ENCODE measurements around the gene SELENOP.

Gene SELENOP

GRCh38 chr5:42784132-42784531 lies 27.6 kb downstream of the SELENOP start:
- H3K27ac Mint-ChIP-seq, result no peak overlapping the region
- H3K36me3 Mint-ChIP-seq, result no peaks in the 10 kb centered on the region
- peaks cover 12% of the 10 kb centered on the region for H3K9me3 Mint-ChIP-seq
- DNase-seq (ENCODE audit: low spot score in 2 of 2) (no peak), ATAC-seq (no peak)
- H3K4me1 Mint-ChIP-seq, result no peaks in the 10 kb centered on the region
- no peak overlapping the region for H3K4me3 Mint-ChIP-seq

- no peak for ATAC-seq
- Mint-ChIP-seq H3K4me1 (peaks cover 6% of the 10 kb centered on the region), H3K36me3 (no peaks in the 10 kb centered on the region), H3K27ac (no peak overlapping the region), H3K9me3 (peaks cover 4% of the 10 kb centered on the region), H3K4me3 (no peak overlapping the region)
- DNase-seq (ENCODE audit: low spot score in 2 of 2), result no peak
Measured at GRCh38 chr5:42781584-42781983, 30.1 kb downstream of the SELENOP start.

- Mint-ChIP-seq H3K4me3 (no peak overlapping the region), H3K27ac (no peak overlapping the region), H3K9me3 (no peaks in the 10 kb centered on the region), H3K4me1 (peaks cover 6% of the 10 kb centered on the region), H3K36me3 (no peaks in the 10 kb centered on the region)
- DNase-seq (ENCODE audit: low spot score in 2 of 2), result no peak
- no peak for ATAC-seq
Measured at GRCh38 chr5:42779083-42779482, 32.6 kb downstream of the SELENOP start.

GRCh38 chr5:42772265-42772993 lies 39.3 kb downstream of the SELENOP start:
- H3K4me3 Mint-ChIP-seq, result no peak overlapping the region
- ATAC-seq (no peak), DNase-seq (ENCODE audit: low spot score in 2 of 2) (no peak)
- H3K36me3 Mint-ChIP-seq, result peaks cover 16% of the 10 kb centered on the region
- no peaks in the 10 kb centered on the region for H3K9me3 Mint-ChIP-seq
- H3K4me1 Mint-ChIP-seq, result no peaks in the 10 kb centered on the region
- no peak overlapping the region for H3K27ac Mint-ChIP-seq

GRCh38 chr5:42770003-42770402 lies 41.7 kb downstream of the SELENOP start:
- ATAC-seq (no peak), DNase-seq (ENCODE audit: low spot score in 2 of 2) (no peak)
- Mint-ChIP-seq H3K4me1 (no peaks in the 10 kb centered on the region), H3K4me3 (no peak overlapping the region), H3K9me3 (no peaks in the 10 kb centered on the region), H3K27ac (no peak overlapping the region), H3K36me3 (peaks cover 20% of the 10 kb centered on the region)

GRCh38 chr5:42768106-42768504 lies 43.6 kb downstream of the SELENOP start:
- no peak for ATAC-seq
- H3K27ac Mint-ChIP-seq, result no peak overlapping the region
- peaks cover 35% of the 10 kb centered on the region for H3K36me3 Mint-ChIP-seq
- no peaks in the 10 kb centered on the region for H3K9me3 Mint-ChIP-seq
- no peak overlapping the region for H3K4me3 Mint-ChIP-seq
- H3K4me1 Mint-ChIP-seq, result no peaks in the 10 kb centered on the region
- no peak for DNase-seq (ENCODE audit: low spot score in 2 of 2)

- no peak for ATAC-seq
- H3K27ac Mint-ChIP-seq, result no peak overlapping the region
- DNase-seq (ENCODE audit: low spot score in 2 of 2), result no peak
- H3K36me3 Mint-ChIP-seq, result peaks cover 40% of the 10 kb centered on the region
- no peaks in the 10 kb centered on the region for H3K4me1 Mint-ChIP-seq
- H3K9me3 Mint-ChIP-seq, result no peaks in the 10 kb centered on the region
- no peak overlapping the region for H3K4me3 Mint-ChIP-seq
Measured at GRCh38 chr5:42767491-42768105, 44.1 kb downstream of the SELENOP start.

- ATAC-seq (no peak), DNase-seq (ENCODE audit: low spot score in 2 of 2) (no peak)
- Mint-ChIP-seq H3K36me3 (peaks cover 30% of the 10 kb centered on the region), H3K27ac (no peak overlapping the region), H3K4me3 (no peak overlapping the region), H3K9me3 (no peaks in the 10 kb centered on the region), H3K4me1 (peaks cover 10% of the 10 kb centered on the region)
Measured at GRCh38 chr5:42761791-42762190, 49.9 kb downstream of the SELENOP start.

- H3K9me3 Mint-ChIP-seq, result no peaks in the 10 kb centered on the region
- H3K27ac Mint-ChIP-seq, result no peak overlapping the region
Measured at GRCh38 chr5:42760426-42760825, 51.3 kb downstream of the SELENOP start.

GRCh38 chr5:42759456-42759855 lies 52.2 kb downstream of the SELENOP start:
- Mint-ChIP-seq H3K36me3 (peaks cover 23% of the 10 kb centered on the region), H3K4me1 (peaks cover 10% of the 10 kb centered on the region), H3K4me3 (no peak overlapping the region), H3K9me3 (no peaks in the 10 kb centered on the region), H3K27ac (no peak overlapping the region)
- ATAC-seq, result no peak
- DNase-seq (ENCODE audit: low spot score in 2 of 2), result no peak

More at GRCh38 chr5:42760426-42760825, 51.3 kb downstream of the SELENOP start:
- Mint-ChIP-seq H3K4me1 (peaks cover 10% of the 10 kb centered on the region), H3K4me3 (no peak overlapping the region), H3K36me3 (peaks cover 27% of the 10 kb centered on the region)
- ATAC-seq (no peak), DNase-seq (ENCODE audit: low spot score in 2 of 2) (no peak)

GRCh38 chr5:42756606-42757601 lies 54.8 kb downstream of the SELENOP start, which contains the start of gene CCDC152:
CCDC152 (plus strand) TSS chr5:42756818; CDS start chr5:42759122, 2,304 bp downstream.
- DNase-seq (ENCODE audit: low spot score in 2 of 2), result peak; percentile 17 to 70
- peak within 1 kb of the TSS; percentile 79 for H3K4me3 Mint-ChIP-seq
- peak; percentile 94 for ATAC-seq
- no peaks in the 10 kb centered on the region for H3K9me3 Mint-ChIP-seq
- H3K36me3 Mint-ChIP-seq, result peaks cover 6% of the 10 kb centered on the region
- H3K27ac Mint-ChIP-seq, result peak within 1 kb of the TSS; percentile 92
- peaks cover 10% of the 10 kb centered on the region for H3K4me1 Mint-ChIP-seq

GRCh38 chr5:42753099-42753498 lies 58.6 kb downstream of the SELENOP start:
- DNase-seq (ENCODE audit: low spot score in 2 of 2) (no peak), ATAC-seq (no peak)
- Mint-ChIP-seq H3K4me1 (peaks cover 24% of the 10 kb centered on the region), H3K27ac (no peak overlapping the region), H3K36me3 (no peaks in the 10 kb centered on the region), H3K4me3 (no peak overlapping the region), H3K9me3 (no peaks in the 10 kb centered on the region)

- no peaks in the 10 kb centered on the region for H3K36me3 Mint-ChIP-seq
- H3K4me1 Mint-ChIP-seq, result peaks cover 13% of the 10 kb centered on the region
- H3K27ac Mint-ChIP-seq, result no peak overlapping the region
- no peak for DNase-seq (ENCODE audit: low spot score in 2 of 2)
- no peak for ATAC-seq
- no peak overlapping the region for H3K4me3 Mint-ChIP-seq
- no peaks in the 10 kb centered on the region for H3K9me3 Mint-ChIP-seq
Measured at GRCh38 chr5:42751044-42751443, 60.6 kb downstream of the SELENOP start.

GRCh38 chr5:42750507-42750906 lies 61.2 kb downstream of the SELENOP start:
- no peak for ATAC-seq
- DNase-seq (ENCODE audit: low spot score in 2 of 2), result no peak
- Mint-ChIP-seq H3K9me3 (no peaks in the 10 kb centered on the region), H3K4me3 (no peak overlapping the region), H3K4me1 (peaks cover 13% of the 10 kb centered on the region), H3K27ac (no peak overlapping the region), H3K36me3 (no peaks in the 10 kb centered on the region)

All from stimulated activated effector memory CD8-positive, alpha-beta T cell treated with anti-CD3 and anti-CD28 coated beads, Interleukin-12 subunit alpha, Interleukin-12 subunit beta, amount 100 ng/mL, for 72 hours (primary cell).